Mucosa of descending colon (tissue), 3 donors: ENCODE results near the gene FIGNL2. TPM values are rescaled to one million over a fixed set of nuclear protein-coding genes. Genes with fewer than 3 reads are reported as not detected.

Experiments used
- ATAC-seq: fragments of 200-7000 bp; cut with Tn5 transposase; one replicate; pipeline ENCODE4 v1.9.1; 2020; ENCODE audit warnings: mild to moderate bottlenecking, moderate library complexity
- DNase-seq, 3 donors: peaks; one replicate each; pipeline ENCODE4 v3.0.0-alpha.2; 2020
- H3K36me3 ChIP-seq: fragments of 200-600 bp; one replicate; pipeline ENCODE4 v1.8.0; 2021; ENCODE audit warnings: low read depth, mild to moderate bottlenecking
- H3K4me1 ChIP-seq: fragments of 200-600 bp; one replicate; pipeline ENCODE4 v1.8.0; 2021; ENCODE audit warnings: low read depth, mild to moderate bottlenecking
- H3K4me3 ChIP-seq: fragments of 200-600 bp; one replicate; pipeline ENCODE4 v1.8.0; 2021; ENCODE audit warnings: mild to moderate bottlenecking
- H3K9me3 ChIP-seq: fragments of 200-600 bp; one replicate; pipeline ENCODE4 v1.8.0; 2021; ENCODE audit warnings: mild to moderate bottlenecking
- CTCF ChIP-seq: fragments of 200-600 bp; IDR thresholded peaks from one replicate; pipeline ENCODE4 v1.8.0; 2022; ENCODE audit warnings: antibody characterized with exemption, mild to moderate bottlenecking
- intact Hi-C, 2 donors: fragments of 100-400 bp; cut with DNase I in 1 of 2; cut with micrococcal nuclease in 1 of 2; formaldehyde crosslinking; loops; one replicate each; pipeline versions ENCODE4 v1.11.0 to v1.11.1; 2022; cut with DNase I, micrococcal nuclease
- total RNA-seq, 3 donors: library from RNA; stranded (reverse); fragmentation: NEBNext Ultra II Directional in 2 of 3; extraction: Animal tissue kit (Norgen Biotek cat#: 25700) in 2 of 3; gene quantifications; one replicate each; pipeline versions ENCODE4 v1.2.1 to v1.2.4, GENCODE V29; 2021 to 2023
- donor health status: DM: no; HTN: no; CAD: no; lungs with moderate emphysema.
- donor health status: DM: no; HTN: no; CAD: no.
- donor health status: DM: no; HTN: yes; CAD: no.

The FIGNL2 gene
- total RNA-seq, 3 donors from 2014 or later = 0.26 to 0.44 (median 0.34) TPM

GRCh38 chr12:51774933-51775332 is 73.6 kb downstream of the FIGNL2 start:
- H3K9me3 ChIP-seq = no peaks in the 10 kb centered on the region

GRCh38 chr12:51773145-51773869 is 75.2 kb downstream of the FIGNL2 start:
- Histone ChIP-seq H3K36me3 (no peaks in the 10 kb centered on the region), H3K4me3 (no peak overlapping the region), H3K4me1 (no peaks in the 10 kb centered on the region), H3K9me3 (no peaks in the 10 kb centered on the region)
- no peak for TF ChIP-seq CTCF
- intact Hi-C loops = no loop called here
- ATAC-seq (no peak), DNase-seq (no peak)

More at GRCh38 chr12:51774933-51775332, 73.6 kb downstream of the FIGNL2 start:
- no peak for TF ChIP-seq CTCF
- no peak overlapping the region for H3K4me3 ChIP-seq
- intact Hi-C loops = no loop called here
- H3K4me1 ChIP-seq = no peaks in the 10 kb centered on the region
- DNase-seq (no peak), ATAC-seq (no peak)
- H3K36me3 ChIP-seq = no peaks in the 10 kb centered on the region

- TF ChIP-seq CTCF = no peak
- intact Hi-C loops = no loop called here
- H3K9me3 ChIP-seq = no peaks in the 10 kb centered on the region
- H3K4me3 ChIP-seq = no peak overlapping the region
- ATAC-seq = no peak
- no peaks in the 10 kb centered on the region for H3K36me3 ChIP-seq
- no peaks in the 10 kb centered on the region for H3K4me1 ChIP-seq
- DNase-seq = no peak
Measured at GRCh38 chr12:51771008-51771407, 77.5 kb downstream of the FIGNL2 start.

Other genes starting within 250 kb of the FIGNL2 start
- under 1 TPM in 1 of 3 donors, not detected in 2; 0.46 TPM for gene ANKRD33, start 39.4 kb upstream of the FIGNL2 start, total RNA-seq
- 100 to 1,000 TPM; 132 to 261 (median 247) TPM for gene ACVRL1, start 58.8 kb upstream of the FIGNL2 start, total RNA-seq
- gene ACVR1B, start 103.0 kb upstream of the FIGNL2 start, total RNA-seq = 10 to 100 TPM; 42.4 to 95.7 (median 77.3) TPM
- 10 to 100 TPM in 2 of 3 donors, 1 to 10 TPM in 1; 9.4 to 19.6 (median 13.8) TPM for gene TAMALIN, start 158.2 kb upstream of the FIGNL2 start, total RNA-seq
- 100 to 1,000 TPM in 1 of 3 donors, 10 to 100 TPM in 2; 16.2 to 123 (median 44.6) TPM for gene NR4A1, start 202.7 kb upstream of the FIGNL2 start, total RNA-seq
- gene ATG101, start 221.3 kb upstream of the FIGNL2 start, total RNA-seq = 10 to 100 TPM; 30.1 to 37.5 (median 33.0) TPM
- under 1 TPM in 2 of 3 donors, not detected in 1; 0.32 to 0.41 TPM for gene SMIM41, start 231.0 kb upstream of the FIGNL2 start, total RNA-seq